HCT116 (cell line): Measurements from ENCODE around the gene COL10A1. TPM values are rescaled to one million over a fixed set of nuclear protein-coding genes. Genes with fewer than 3 reads are reported as not detected.

Source experiments
- ATAC-seq: fragments of 200-7000 bp; cut with Tn5 transposase; 2 replicates; pipeline ENCODE4 v1.9.1; 2020; ENCODE audit warnings: mild to moderate bottlenecking, moderate library complexity
- BruUV-seq: library from RNA; stranded (reverse); fragments of 400-500 nt; replicated peaks from 2 replicates; lab custom pipeline; 2021; lab: Mats Ljungman, UMichigan
- CTCF ChIA-PET: fragments of 300-600 bp; sonication (Branson Sonifier 250); formaldehyde crosslinking; loops from one replicate; lab custom pipeline; 2021; ENCODE audit warnings: antibody characterized with exemption; lab: Charles Lee
- POLR2A ChIA-PET: fragments of 300-600, 350-600 bp; sonication (Branson Sonifier 250); formaldehyde crosslinking; loops from one replicate; lab custom pipeline; 2021; ENCODE audit warnings: antibody characterized with exemption; lab: Charles Lee
- RAD21 ChIA-PET, 2 experiments: fragments of 300-600 bp; sonication (Branson Sonifier 250); formaldehyde crosslinking; loops; one replicate each; lab custom pipeline; 2023; ENCODE audit warnings: low total read pairs in 2 of 2; ENCODE audit not compliant: uncharacterized antibody in 2 of 2, unreplicated experiment in 2 of 2, low non-redundant PET in 1 of 2; lab: Charles Lee
- DNase-seq: peaks from one replicate; pipeline ENCODE4 v3.0.0-alpha.2; 2010; ENCODE audit warnings: low read depth, low spot score
- H2AFZ ChIP-seq: fragments of 200-600 bp; shearing (Covaris generic), sonication (generic); 2 replicates; pipeline ENCODE4 v1.6.1; 2017; ENCODE audit warnings: low read depth, mixed run types, mixed read lengths, antibody characterized with exemption, low read length; ENCODE audit not compliant: poor library complexity, severe bottlenecking
- H3K27ac ChIP-seq: 2 replicates; pipeline ENCODE4 v1.5.1; 2012; ENCODE audit warnings: low read depth, low read length
- H3K27me3 ChIP-seq: fragments of 200-600 bp; sonication (generic); 2 replicates; pipeline ENCODE4 v1.6.1; 2016; ENCODE audit warnings: mixed run types, low read length, mixed read lengths; ENCODE audit not compliant: insufficient read depth
- H3K36me3 ChIP-seq, 2 experiments: fragments of 200-500 bp in 1 of 2; fragments of 200-600 bp in 1 of 2; sonication (Bioruptor generic) in 1 of 2; sonication (generic) in 1 of 2; 2 replicates each; pipeline versions ENCODE4 v1.5.1 to v1.6.1; 2014 to 2016; ENCODE audit warnings: low read length in 2 of 2, inconsistent platforms in 1 of 2, mixed read lengths in 1 of 2, mixed run types in 1 of 2; ENCODE audit not compliant: insufficient read depth in 2 of 2, control insufficient read depth in 1 of 2
- H3K4me1 ChIP-seq, 2 experiments: fragments of 200-600 bp in 1 of 2; sonication (generic) in 1 of 2; 2 replicates each; pipeline versions ENCODE4 v1.5.1 to v1.6.1; 2012 to 2017; ENCODE audit warnings: low read length in 2 of 2, inconsistent platforms in 1 of 2, mild to moderate bottlenecking in 1 of 2, mixed read lengths in 1 of 2, mixed run types in 1 of 2, moderate library complexity in 1 of 2; ENCODE audit not compliant: insufficient read depth in 2 of 2, control insufficient read depth in 1 of 2
- H3K4me2 ChIP-seq: fragments of 200-600 bp; sonication (generic); 2 replicates; pipeline ENCODE4 v1.6.1; 2017; ENCODE audit warnings: mixed run types, low read length, mixed read lengths
- H3K4me3 ChIP-seq, 2 experiments: fragments of 200-600 bp in 1 of 2; sonication (generic) in 1 of 2; replicated peaks in 1 of 2; 2 replicates each; pipeline ENCODE4 v1.5.1; 2011 to 2016; ENCODE audit warnings: low read length in 2 of 2, control low read depth in 1 of 2, low read depth in 1 of 2, mild to moderate bottlenecking in 1 of 2, mixed read lengths in 1 of 2, mixed run types in 1 of 2
- H3K79me2 ChIP-seq: fragments of 200-600 bp; sonication (generic); 2 replicates; pipeline ENCODE4 v1.6.1; 2017; ENCODE audit warnings: mild to moderate bottlenecking, mixed run types, low read length, moderate library complexity, mixed read lengths; ENCODE audit not compliant: insufficient read depth
- H3K9ac ChIP-seq: fragments of 200-600 bp; sonication (generic); 2 replicates; pipeline ENCODE4 v1.6.1; 2016; ENCODE audit warnings: low read length, mixed read lengths
- H3K9me2 ChIP-seq: fragments of 200-600 bp; sonication (generic), shearing (Covaris generic); 2 replicates; pipeline ENCODE4 v1.6.1; 2017; ENCODE audit warnings: mixed run types, mild to moderate bottlenecking, moderate library complexity; ENCODE audit not compliant: insufficient read depth
- H3K9me3 ChIP-seq, 2 experiments: fragments of 200-500 bp in 1 of 2; fragments of 200-600 bp in 1 of 2; sonication (Bioruptor generic) in 1 of 2; sonication (generic) in 1 of 2; 2 replicates each; pipeline ENCODE4 v1.6.1; 2014 to 2017; ENCODE audit warnings: low read length in 2 of 2, mixed read lengths in 2 of 2, inconsistent platforms in 1 of 2, low read depth in 1 of 2, mild to moderate bottlenecking in 1 of 2, mixed run types in 1 of 2, moderate library complexity in 1 of 2; ENCODE audit not compliant: control insufficient read depth in 1 of 2, insufficient read depth in 1 of 2
- H4K20me1 ChIP-seq: fragments of 200-600 bp; sonication (generic), shearing (Covaris generic); 2 replicates; pipeline ENCODE4 v1.6.1; 2017; ENCODE audit warnings: mixed run types, mild to moderate bottlenecking, moderate library complexity; ENCODE audit not compliant: insufficient read depth
- ATF3 ChIP-seq: IDR thresholded peaks from 2 replicates; pipeline ENCODE4 v1.6.1; 2012
- CBX3 ChIP-seq: IDR thresholded peaks from 2 replicates; pipeline ENCODE4 v1.6.1; 2012; ENCODE audit warnings: low read depth
- CTCF ChIP-seq, 3 experiments: fragments of 200-600 bp in 1 of 3; sonication (generic) in 1 of 3; IDR thresholded peaks in 2 of 3; conservative IDR thresholded peaks in 1 of 3; 2 replicates each; pipeline ENCODE4 v1.5.1; 2012 to 2017; ENCODE audit warnings: low read depth in 2 of 3, low read length in 2 of 3, antibody characterized with exemption in 1 of 3, borderline replicate concordance in 1 of 3, control low read depth in 1 of 3, mild to moderate bottlenecking in 1 of 3, mixed read lengths in 1 of 3, mixed run types in 1 of 3, moderate library complexity in 1 of 3; ENCODE audit not compliant: insufficient read depth in 1 of 3
- EGR1 ChIP-seq: IDR thresholded peaks from 2 replicates; pipeline ENCODE4 v1.6.1; 2012; ENCODE audit warnings: low read depth
- EZH2 ChIP-seq: fragments of 200-600 bp; sonication (generic); IDR thresholded peaks from 2 replicates; pipeline ENCODE4 v1.6.1; 2017; ENCODE audit warnings: antibody characterized with exemption, mixed run types
- JUND ChIP-seq: IDR thresholded peaks from 2 replicates; pipeline ENCODE4 v1.6.1; 2012
- MAX ChIP-seq: IDR thresholded peaks from 2 replicates; pipeline ENCODE4 v1.6.1; 2012
- POLR2AphosphoS5 ChIP-seq: IDR thresholded peaks from 2 replicates; pipeline ENCODE4 v1.6.1; 2011; ENCODE audit warnings: mild to moderate bottlenecking, low read depth, low read length, moderate library complexity
- RAD21 ChIP-seq: IDR thresholded peaks from 2 replicates; pipeline ENCODE4 v1.6.1; 2012; ENCODE audit warnings: low read depth, mild to moderate bottlenecking
- REST ChIP-seq: IDR thresholded peaks from 2 replicates; pipeline ENCODE4 v1.6.1; 2012; ENCODE audit warnings: low read depth
- SP1 ChIP-seq: IDR thresholded peaks from 2 replicates; pipeline ENCODE4 v1.6.1; 2012; ENCODE audit warnings: low read depth
- TCF7L2 ChIP-seq: IDR thresholded peaks from 2 replicates; pipeline ENCODE4 v1.7.0; 2011; ENCODE audit warnings: borderline replicate concordance, inconsistent platforms; ENCODE audit not compliant: insufficient read depth, insufficient read length; ENCODE audit errors: extremely low read depth
- YY1 ChIP-seq: IDR thresholded peaks from 2 replicates; pipeline ENCODE4 v1.6.1; 2011; ENCODE audit warnings: low read length, low read depth, moderate library complexity, mild to moderate bottlenecking; ENCODE audit not compliant: insufficient replicate concordance; ENCODE audit errors: extremely low read depth
- ZFX ChIP-seq: fragments of 450-650 bp; IDR thresholded peaks from 2 replicates; pipeline ENCODE4 v1.6.1; 2017
- ZNF274 ChIP-seq: fragments of 200-500 bp; sonication (Bioruptor generic); IDR thresholded peaks from 2 replicates; pipeline ENCODE4 v1.6.1; 2014; ENCODE audit warnings: mild to moderate bottlenecking, low read depth, low read length, inconsistent platforms
- intact Hi-C: fragments of 100-400 bp; cut with micrococcal nuclease; formaldehyde crosslinking; loops from 2 replicates; pipeline ENCODE4 v1.10.0; 2022
- total RNA-seq: library from RNA; stranded (reverse); gene quantifications from one replicate; pipeline ENCODE4 v1.2.1, GENCODE V29; 2021; ENCODE audit not compliant: unreplicated experiment

Gene COL10A1
- total RNA-seq, 1 experiment from 2014 or later = not detected

DNA sequence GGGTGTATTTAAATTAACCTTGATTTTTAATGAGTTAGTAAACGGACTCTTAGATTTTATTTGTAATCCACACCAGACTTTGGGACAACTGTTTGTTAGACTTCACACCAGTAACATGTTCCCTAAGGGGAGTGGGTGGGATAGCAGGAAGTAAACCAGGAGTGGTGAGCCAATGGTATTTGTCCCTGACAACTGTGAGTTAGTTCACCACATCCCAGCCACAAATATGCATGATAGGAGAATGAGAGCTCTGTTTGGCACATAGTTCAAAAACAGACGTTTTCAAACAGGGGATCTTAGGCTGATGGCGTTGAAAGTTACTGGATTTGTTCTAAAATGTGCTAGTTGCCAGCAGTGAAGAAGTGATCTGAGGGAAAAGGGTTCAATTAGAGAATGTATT, 18.7 kb upstream of the COL10A1 start:
- Histone ChIP-seq H3K4me2 (peak overlapping the region; percentile 3; the same call in 1 of the 2 replicates), H3K36me3 (no peaks in the 10 kb centered on the region), H4K20me1 (no peaks in the 10 kb centered on the region), H3K9me3 (no peaks in the 10 kb centered on the region), H3K9me2 (no peaks in the 10 kb centered on the region)
- POLR2A ChIA-PET = no interaction called here
- RAD21 ChIA-PET = no interaction called here
- TF ChIP-seq JUND = no peak
- TF ChIP-seq POLR2AphosphoS5 = no peak
- TF ChIP-seq, all 23 proteins: peak for 0
- intact Hi-C loops = no loop called here
- BruUV-seq = no TSS peak
- no peaks in the 10 kb centered on the region for H3K79me2 ChIP-seq
- peaks cover 0 to 4% of the 10 kb centered on the region in 2 experiments; a peak in 1 of 4 replicates for H3K4me1 ChIP-seq
- no peak overlapping the region for H3K4me3 ChIP-seq
- no peak overlapping the region for H2AFZ ChIP-seq
- CTCF ChIA-PET = no interaction called here
- H3K27ac ChIP-seq = no peak overlapping the region
- H3K9ac ChIP-seq = no peak overlapping the region
- no peaks in the 10 kb centered on the region for H3K27me3 ChIP-seq
- DNase-seq = no peak
- ATAC-seq = peak; percentile 75

DNA sequence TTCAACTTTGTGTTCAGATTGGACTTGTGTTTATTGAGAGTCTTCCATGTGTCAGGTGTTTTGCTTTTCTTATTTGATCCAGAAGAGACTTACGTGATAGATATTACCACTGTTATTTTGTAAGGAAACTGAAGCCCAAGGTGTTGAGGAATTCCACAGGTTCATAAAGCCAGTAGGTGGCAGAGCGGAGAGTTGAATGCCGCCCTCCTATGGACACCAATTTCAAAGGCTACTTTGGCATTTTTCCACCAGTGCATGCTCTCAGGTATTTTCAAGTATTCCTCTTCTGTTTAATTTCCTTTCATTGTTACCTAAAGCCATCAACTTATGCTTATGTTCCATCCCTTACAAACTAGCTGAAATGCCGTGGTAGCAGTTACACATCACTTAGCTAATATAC, 14.0 kb upstream of the COL10A1 start:
- Histone ChIP-seq H2AFZ (no peak overlapping the region), H3K27ac (no peak overlapping the region), H3K27me3 (no peaks in the 10 kb centered on the region), H3K4me1 (peaks cover 0 to 4% of the 10 kb centered on the region in 2 experiments; a peak in 1 of 4 replicates), H3K79me2 (no peaks in the 10 kb centered on the region), H3K36me3 (no peaks in the 10 kb centered on the region), H3K9me2 (no peaks in the 10 kb centered on the region), H3K4me3 (no peak overlapping the region), H3K4me2 (no peak overlapping the region), H3K9me3 (no peaks in the 10 kb centered on the region), H4K20me1 (no peaks in the 10 kb centered on the region), H3K9ac (no peak overlapping the region)
- peak; percentile 81 for ATAC-seq
- peak; percentile 15 for DNase-seq
- no peak for TF ChIP-seq SP1
- TF ChIP-seq ZFX = no peak
- no peak for TF ChIP-seq ZNF274
- no peak for TF ChIP-seq REST
- peak; percentile 54 to 67 (median 56); a peak in 5 of 6 replicates for TF ChIP-seq CTCF (IDR thresholded peaks at IDR 0.05 in 2 of 3, conservative IDR thresholded peaks at IDR 0.05 in 1 of 3; ENCODE audit: borderline replicate concordance in 1 of 3, insufficient read depth in 1 of 3, low read depth in 2 of 3, low read length in 2 of 3)
- no peak for TF ChIP-seq YY1
- TF ChIP-seq RAD21 = peak; percentile 26; the same call in 1 of the 2 replicates
- no peak for TF ChIP-seq EZH2
- no peak for TF ChIP-seq JUND
- no peak for TF ChIP-seq ATF3
- TF ChIP-seq EGR1 = no peak
- no peak for TF ChIP-seq TCF7L2
- TF ChIP-seq MAX = 0 out of 2 replicates have a peak, but pooled peaks have one; percentile 10
- TF ChIP-seq CBX3 = no peak
- CTCF ChIA-PET = no interaction called here
- intact Hi-C loops = no loop called here
- POLR2A ChIA-PET = no interaction called here
- RAD21 ChIA-PET = no interaction called here
- no TSS peak for BruUV-seq
